Stimulated activated naive CD8-positive, alpha-beta T cell treated with anti-CD3 and anti-CD28 coated beads, Interleukin-15, amount 100 ng/mL, for 72 hours (primary cell): Measurements from ENCODE around the gene UBR4.
"Not testable (repeated sequence)": the region's sequence is repeated elsewhere in the genome, so short reads cannot be mapped to it uniquely, and the experiment has no call there.

ENCODE experiments used
- ATAC-seq: fragments of 150-1000 bp; cut with Tn5 transposase; 2 replicates; pipeline ENCODE4 v1.10.0; 2021; ENCODE audit warnings: mild to moderate bottlenecking, moderate library complexity
- DNase-seq, 2 donors: peaks; one replicate each; pipeline ENCODE4 v3.0.0; 2021 to 2022
- H3K27ac Mint-ChIP-seq, 2 donors: one replicate each; pipeline ENCODE4 v1.8.0; 2022; ENCODE audit warnings: mild to moderate bottlenecking in 2 of 2, mixed read lengths in 2 of 2, moderate library complexity in 2 of 2
- H3K27me3 Mint-ChIP-seq: one replicate; pipeline ENCODE4 v1.8.0; 2022; ENCODE audit warnings: mixed read lengths
- H3K4me1 Mint-ChIP-seq: one replicate; pipeline ENCODE4 v1.8.0; 2022; ENCODE audit warnings: mild to moderate bottlenecking, mixed read lengths
- H3K4me3 Mint-ChIP-seq, 2 donors: one replicate each; pipeline ENCODE4 v1.8.0; 2022; ENCODE audit warnings: mild to moderate bottlenecking in 2 of 2, mixed read lengths in 2 of 2, moderate library complexity in 1 of 2
- H3K9me3 Mint-ChIP-seq, 2 donors: one replicate each; pipeline ENCODE4 v1.8.0; 2022; ENCODE audit warnings: mixed read lengths in 2 of 2

The UBR4 gene

GRCh38 chr1:19229828-19230325 is 19.8 kb upstream of the UBR4 start:
- no peak for DNase-seq
- ATAC-seq, result no peak
- Mint-ChIP-seq H3K4me3 (no peak overlapping the region), H3K9me3 (no peaks in the 10 kb centered on the region), H3K4me1 (no peaks in the 10 kb centered on the region), H3K27me3 (no peaks in the 10 kb centered on the region), H3K27ac (peak overlapping the region in 1 of 2 donors; percentile 48)

GRCh38 chr1:19229229-19229628 is 19.2 kb upstream of the UBR4 start:
- Mint-ChIP-seq H3K4me3 (no peak overlapping the region), H3K4me1 (no peaks in the 10 kb centered on the region), H3K27me3 (no peaks in the 10 kb centered on the region), H3K27ac (no peak overlapping the region), H3K9me3 (no peaks in the 10 kb centered on the region)
- DNase-seq, result no peak
- ATAC-seq, result no peak

DNA sequence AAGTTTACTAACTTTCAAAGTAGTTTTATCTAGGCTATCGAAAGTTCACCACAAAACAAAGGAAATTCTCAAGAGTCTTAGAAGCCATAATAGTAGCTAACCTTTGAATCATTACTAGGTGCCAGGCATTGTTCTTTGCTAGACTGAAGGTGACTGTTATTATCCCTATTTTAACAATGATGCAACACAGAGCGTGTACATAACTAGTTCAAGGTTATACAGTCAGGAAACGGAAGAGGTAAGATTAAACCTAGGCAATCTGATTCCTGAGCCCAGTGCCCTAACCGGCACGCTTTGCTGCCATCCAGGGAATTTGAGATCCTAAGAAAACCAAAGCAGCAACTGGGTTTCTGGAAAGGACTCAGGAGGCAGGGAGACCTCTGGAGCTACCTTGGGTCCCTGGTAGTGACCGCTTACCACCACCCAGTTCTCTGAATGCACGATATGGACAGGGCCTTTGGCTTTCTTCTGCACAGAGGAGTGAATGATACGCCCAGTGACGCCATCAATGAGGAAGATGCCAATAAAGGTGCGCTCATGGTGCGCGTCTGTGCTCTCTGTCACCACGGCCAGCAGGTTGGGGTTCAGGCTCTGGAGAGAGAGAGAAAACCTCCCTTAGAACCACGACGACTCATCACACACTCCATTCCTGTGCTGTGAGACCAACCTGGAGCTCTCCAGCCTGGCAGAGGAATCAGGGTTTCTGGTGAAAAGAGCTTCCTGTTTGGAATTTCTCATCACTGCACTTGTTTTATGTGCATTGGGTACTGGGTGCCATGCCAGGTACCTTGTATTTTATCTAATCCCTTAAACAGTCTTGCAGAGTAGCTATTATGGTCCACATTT is 13.1 kb upstream of the UBR4 start:
- Mint-ChIP-seq H3K4me3 (no peak overlapping the region), H3K27me3 (no peaks in the 10 kb centered on the region), H3K4me1 (peaks cover 12% of the 10 kb centered on the region), H3K9me3 (no peaks in the 10 kb centered on the region), H3K27ac (no peak overlapping the region)
- ATAC-seq (no peak), DNase-seq (no peak)

- no peaks in the 10 kb centered on the region for H3K27me3 Mint-ChIP-seq
- ATAC-seq (no peak), DNase-seq (no peak)
- H3K27ac Mint-ChIP-seq, result no peak overlapping the region
- H3K4me3 Mint-ChIP-seq, result no peak overlapping the region
- H3K4me1 Mint-ChIP-seq, result peaks cover 12% of the 10 kb centered on the region
- H3K9me3 Mint-ChIP-seq, result no peaks in the 10 kb centered on the region
These were observed 12.5 kb upstream of the UBR4 start for GRCh38 chr1:19222573-19222972.

GRCh38 chr1:19220991-19221390 is 10.9 kb upstream of the UBR4 start:
- no peak overlapping the region for H3K4me3 Mint-ChIP-seq

DNA sequence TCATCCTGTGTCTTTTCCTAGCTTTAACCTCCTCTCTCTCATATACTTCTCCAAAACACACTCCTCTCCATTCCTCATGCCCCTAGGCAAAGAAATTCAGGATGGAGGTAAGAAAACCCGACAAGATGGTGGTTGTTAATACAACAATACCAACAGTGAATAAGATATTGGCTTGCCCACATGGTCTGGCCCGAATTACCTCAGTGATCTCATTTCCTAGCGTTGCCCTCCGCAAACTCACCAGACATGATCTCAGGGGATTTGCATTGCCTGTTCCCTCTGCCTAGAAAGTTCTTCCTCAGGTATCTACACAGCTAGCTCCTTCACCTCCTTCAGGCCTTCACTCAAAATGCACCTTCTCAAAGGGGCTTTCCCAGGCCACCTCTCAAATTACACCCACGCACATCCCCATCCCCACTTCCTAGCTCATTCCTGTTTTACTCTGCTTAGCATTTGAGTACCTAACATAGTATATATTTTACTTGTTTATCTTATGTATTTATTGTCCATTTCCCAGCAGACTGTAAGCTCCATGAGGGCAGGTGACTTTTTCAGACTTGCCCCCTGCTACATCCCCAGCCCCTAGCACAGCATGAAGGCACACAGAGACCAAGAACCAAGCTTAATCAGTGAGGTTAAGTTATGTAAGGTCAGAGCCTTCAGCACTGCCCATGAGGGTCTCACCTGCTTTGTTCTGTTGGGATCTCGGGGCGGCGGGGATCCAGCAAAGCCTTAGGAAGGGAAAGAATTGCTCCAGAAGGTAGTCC is 10.2 kb upstream of the UBR4 start:
- ATAC-seq (no peak), DNase-seq (no peak)
- H3K27me3 Mint-ChIP-seq, result no peaks in the 10 kb centered on the region
- H3K4me3 Mint-ChIP-seq, result no peak overlapping the region
- no peaks in the 10 kb centered on the region for H3K9me3 Mint-ChIP-seq
- peak overlapping the region; percentile 72 to 86 for H3K27ac Mint-ChIP-seq
- peaks cover 16% of the 10 kb centered on the region for H3K4me1 Mint-ChIP-seq

More at GRCh38 chr1:19220991-19221390, 10.9 kb upstream of the UBR4 start:
- Mint-ChIP-seq H3K27ac (no peak overlapping the region), H3K27me3 (no peaks in the 10 kb centered on the region), H3K9me3 (no peaks in the 10 kb centered on the region), H3K4me1 (peaks cover 12% of the 10 kb centered on the region)
- ATAC-seq (no peak), DNase-seq (no peak)

DNA sequence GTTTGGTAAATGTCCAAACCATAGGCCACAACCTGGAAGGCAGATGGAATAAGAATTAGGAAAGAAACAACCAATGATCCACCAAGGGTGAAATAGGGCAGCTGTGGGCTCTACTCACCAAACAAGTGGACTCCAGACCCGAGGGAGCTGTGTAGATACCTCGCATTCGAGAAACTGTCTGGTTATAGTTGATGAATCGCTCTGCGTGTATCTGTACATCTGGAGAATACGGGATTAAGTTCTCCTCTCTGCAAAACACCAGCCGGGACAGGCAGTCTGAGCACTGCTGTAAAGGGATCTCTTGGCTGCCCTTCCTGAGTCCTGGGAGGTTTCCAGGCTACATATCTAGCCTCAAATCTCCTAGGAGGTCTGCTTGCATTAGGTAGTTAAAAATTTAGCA is 9.4 kb upstream of the UBR4 start:
- Mint-ChIP-seq H3K4me3 (no peak overlapping the region), H3K27me3 (no peaks in the 10 kb centered on the region), H3K9me3 (no peaks in the 10 kb centered on the region), H3K4me1 (peaks cover 20% of the 10 kb centered on the region), H3K27ac (no peak overlapping the region)
- no peak for DNase-seq
- ATAC-seq, result no peak

- peaks cover 48% of the 10 kb centered on the region for H3K4me1 Mint-ChIP-seq
- not testable (repeated sequence) for DNase-seq, H3K9me3 Mint-ChIP-seq, H3K4me3 Mint-ChIP-seq, ATAC-seq, H3K27me3 Mint-ChIP-seq
- H3K27ac Mint-ChIP-seq, result peak overlapping the region; percentile 13 to 73
These were observed 6.5 kb upstream of the UBR4 start for GRCh38 chr1:19216585-19216984.

DNA sequence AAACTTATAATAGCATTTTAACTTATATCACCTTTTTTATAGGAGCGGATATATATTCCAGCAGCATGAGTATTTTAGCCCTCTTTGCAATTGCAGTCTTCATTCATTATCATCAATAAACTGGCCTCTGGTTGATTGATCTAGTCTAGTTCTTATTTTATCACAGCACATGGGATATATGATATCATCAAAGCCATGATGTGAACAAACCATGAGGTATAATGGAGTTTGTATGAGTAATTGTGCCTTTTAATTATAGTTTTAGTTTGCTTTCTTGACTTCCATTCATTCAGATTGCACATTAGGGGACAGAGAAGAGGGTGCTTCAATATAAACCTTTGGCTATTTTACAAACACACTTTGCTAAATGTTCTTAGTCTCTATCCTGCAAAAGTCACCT is 3.5 kb upstream of the UBR4 start:
- peaks cover 41% of the 10 kb centered on the region for H3K4me1 Mint-ChIP-seq
- H3K4me3 Mint-ChIP-seq, result no peak overlapping the region
- H3K27ac Mint-ChIP-seq, result peak overlapping the region in 1 of 2 donors; percentile 64
- DNase-seq, result no peak
- no peaks in the 10 kb centered on the region for H3K27me3 Mint-ChIP-seq
- ATAC-seq, result no peak
- H3K9me3 Mint-ChIP-seq, result no peaks in the 10 kb centered on the region

DNA sequence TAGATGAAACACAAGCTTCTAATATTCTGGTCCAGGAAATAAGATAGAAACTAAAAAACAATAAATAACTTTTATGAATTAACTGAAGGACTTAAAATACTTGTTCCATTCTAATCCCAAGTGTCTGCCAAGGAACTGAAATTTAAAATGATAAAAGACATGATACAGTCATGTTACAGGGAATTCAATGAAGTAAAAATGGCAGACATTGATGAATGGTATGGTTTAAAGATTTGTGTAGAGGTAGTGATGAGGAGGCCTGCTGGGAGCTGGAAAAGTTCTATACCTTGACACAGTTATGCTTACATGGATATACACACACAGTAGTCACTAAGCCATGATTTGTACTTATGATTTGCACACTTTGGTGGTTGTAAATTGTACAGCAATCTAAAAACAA is 2.1 kb upstream of the UBR4 start:
- Mint-ChIP-seq H3K27me3 (no peaks in the 10 kb centered on the region), H3K9me3 (no peaks in the 10 kb centered on the region), H3K27ac (peak overlapping the region in 1 of 2 donors; percentile 48), H3K4me1 (peaks cover 55% of the 10 kb centered on the region), H3K4me3 (peak overlapping the region; percentile 84 to 96)
- ATAC-seq (no peak), DNase-seq (no peak)

DNA sequence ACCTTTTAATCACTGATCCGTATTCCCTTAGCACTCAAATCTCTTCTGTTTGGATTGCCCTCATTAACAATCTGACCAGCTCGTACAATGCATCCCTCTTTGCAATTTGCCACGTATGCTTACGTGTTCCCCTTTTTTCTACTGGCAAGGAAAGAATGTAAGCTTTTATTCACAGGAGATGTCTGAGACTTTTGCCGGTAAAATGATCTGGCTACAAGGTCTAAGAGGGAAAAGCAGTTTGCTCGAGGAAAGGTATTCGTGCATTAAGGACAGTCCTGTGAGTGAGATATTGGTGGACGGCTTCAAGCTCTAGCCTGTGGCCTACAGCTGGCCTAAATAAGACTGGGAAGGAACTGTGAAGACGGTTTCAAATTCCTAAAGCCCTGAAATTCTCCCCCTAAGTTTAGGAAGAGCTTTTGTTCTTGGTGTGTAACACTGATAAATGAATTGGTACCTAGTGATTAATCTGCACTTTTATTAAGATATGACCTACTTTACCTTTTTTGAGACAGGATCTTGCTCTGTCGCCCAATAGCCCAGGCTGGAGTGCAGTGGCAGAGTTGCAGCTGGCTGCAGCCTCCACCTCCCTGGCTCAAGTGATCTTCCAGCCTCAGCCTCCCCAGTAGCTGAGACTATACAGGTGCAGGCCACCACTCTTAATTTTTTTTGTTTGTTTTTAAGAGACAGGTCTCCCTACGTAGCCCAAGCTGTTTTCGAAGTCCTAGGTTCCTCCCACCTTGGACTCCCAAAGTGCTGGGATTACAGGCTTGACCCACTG is 895 bp upstream of the UBR4 start:
- ATAC-seq, result no peak
- Mint-ChIP-seq H3K9me3 (no peaks in the 10 kb centered on the region), H3K4me3 (peak overlapping the region; percentile 84 to 96), H3K4me1 (peaks cover 67% of the 10 kb centered on the region), H3K27ac (peak overlapping the region; percentile 92 to 98), H3K27me3 (no peaks in the 10 kb centered on the region)
- no peak for DNase-seq

- Mint-ChIP-seq H3K4me3 (peak overlapping the region; percentile 84 to 96), H3K27ac (peak overlapping the region; percentile 92 to 97), H3K9me3 (no peaks in the 10 kb centered on the region), H3K27me3 (no peaks in the 10 kb centered on the region), H3K4me1 (peaks cover 74% of the 10 kb centered on the region)
- ATAC-seq (peak; percentile 86), DNase-seq (peak in 1 of 2 donors; percentile 87)
These were observed 552 bp downstream of the UBR4 start for GRCh38 chr1:19209439-19209989.

DNA sequence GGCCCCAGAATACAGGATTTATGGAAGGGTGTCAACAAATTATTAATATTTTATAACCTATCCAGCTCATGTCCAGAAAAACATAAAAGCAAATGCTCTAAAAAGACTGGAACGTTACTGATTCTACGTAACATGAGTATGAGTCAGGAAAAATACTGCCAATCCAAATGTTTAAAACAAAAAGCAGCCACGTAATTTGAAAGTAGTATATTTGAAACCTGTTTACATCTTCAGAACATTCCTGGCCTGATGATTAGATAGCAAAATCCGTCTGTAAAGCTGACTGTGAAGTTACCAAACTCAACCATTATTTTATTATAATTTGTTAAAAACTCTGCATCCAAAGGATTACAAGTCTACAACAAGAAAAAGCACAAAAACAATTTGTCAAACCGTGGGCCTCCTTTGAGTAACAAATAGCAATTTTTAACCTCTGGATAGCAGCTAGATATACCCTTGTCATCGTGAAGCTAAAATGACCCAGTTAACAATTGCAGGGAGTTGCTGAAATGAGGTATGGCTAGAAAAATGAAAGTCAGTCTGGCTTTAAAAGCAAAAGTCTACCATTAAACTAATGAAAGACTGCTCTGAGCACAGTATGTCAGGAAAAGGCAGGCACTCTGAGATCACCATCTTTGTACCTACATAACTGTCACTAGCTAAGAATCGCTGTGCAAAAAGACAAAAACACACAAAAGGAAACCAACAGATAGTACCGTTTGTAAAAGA is 1.2 kb downstream of the UBR4 start:
- H3K27ac Mint-ChIP-seq, result peak overlapping the region; percentile 92 to 97
- DNase-seq (peak in 1 of 2 donors; percentile 4), ATAC-seq (no peak)
- H3K4me1 Mint-ChIP-seq, result peaks cover 74% of the 10 kb centered on the region
- H3K27me3 Mint-ChIP-seq, result no peaks in the 10 kb centered on the region
- no peaks in the 10 kb centered on the region for H3K9me3 Mint-ChIP-seq
- peak overlapping the region; percentile 84 to 96 for H3K4me3 Mint-ChIP-seq

- no peaks in the 10 kb centered on the region for H3K9me3 Mint-ChIP-seq
- H3K4me1 Mint-ChIP-seq, result peaks cover 74% of the 10 kb centered on the region
- DNase-seq (no peak), ATAC-seq (no peak)
- peak overlapping the region in 1 of 2 donors; percentile 12 for H3K27ac Mint-ChIP-seq
- peak overlapping the region in 1 of 2 donors; percentile 47 for H3K4me3 Mint-ChIP-seq
- H3K27me3 Mint-ChIP-seq, result no peaks in the 10 kb centered on the region
These were observed 3.1 kb downstream of the UBR4 start for GRCh38 chr1:19206947-19207346.
